Endothelial cell of umbilical vein (primary cell): ENCODE measurements around the gene HMG20B. TPM values are rescaled to one million over a fixed set of nuclear protein-coding genes. Genes with fewer than 3 reads are reported as not detected.

Experiments
- BruUV-seq: library from RNA; stranded (reverse); fragments of 400-500 nt; replicated peaks from 2 replicates; lab custom pipeline; 2021; lab: Mats Ljungman, UMichigan
- CTCF ChIA-PET: fragments of 300-600, 350-600 bp; sonication (Branson Sonifier 250); formaldehyde crosslinking; loops from one replicate; lab custom pipeline; 2021; ENCODE audit warnings: antibody characterized with exemption, inconsistent platforms; lab: Charles Lee
- POLR2A ChIA-PET: fragments of 300-600, 350-600 bp; sonication (Branson Sonifier 250); formaldehyde crosslinking; loops from one replicate; lab custom pipeline; 2021; ENCODE audit warnings: antibody characterized with exemption, inconsistent platforms; lab: Charles Lee
- DNase-seq: peaks from one replicate; pipeline ENCODE4 v3.0.0-alpha.2; 2011; ENCODE audit warnings: low read depth, low spot score
- FAIRE-seq: peaks from 2 replicates; lab custom pipeline; 2011; peaks lifted over from hg19 to GRCh38; lab: Jason Lieb, UNC
- H2AFZ ChIP-seq: 2 replicates; pipeline ENCODE4 v1.6.0; 2012; ENCODE audit warnings: low read depth, low read length, control low read depth, inconsistent platforms
- H3K27ac ChIP-seq: 2 replicates; pipeline ENCODE4 v1.5.1; 2011; ENCODE audit warnings: low read depth, mild to moderate bottlenecking, control low read depth, low read length, moderate library complexity; ENCODE audit not compliant: insufficient read depth
- H3K27me3 ChIP-seq, 2 experiments: 2 replicates each; pipeline versions ENCODE4 v1.6.0 to v1.6.1; 2011; ENCODE audit warnings: low read length in 2 of 2, mixed read lengths in 1 of 2; ENCODE audit not compliant: control insufficient read depth in 2 of 2, insufficient read depth in 2 of 2
- H3K36me3 ChIP-seq, 2 experiments: 2 replicates in 1 of 2; 3 replicates in 1 of 2; pipeline ENCODE4 v1.5.1; 2011; ENCODE audit warnings: low read length in 2 of 2, mild to moderate bottlenecking in 1 of 2, moderate library complexity in 1 of 2; ENCODE audit not compliant: control insufficient read depth in 2 of 2, insufficient read depth in 2 of 2; ENCODE audit errors: extremely low read depth in 1 of 2
- H3K4me1 ChIP-seq: 3 replicates; pipeline ENCODE4 v1.5.1; 2011; ENCODE audit warnings: mild to moderate bottlenecking, low read length; ENCODE audit not compliant: control insufficient read depth, insufficient read depth; ENCODE audit errors: extremely low read depth
- H3K4me2 ChIP-seq: 2 replicates; pipeline ENCODE4 v1.6.1; 2011; ENCODE audit warnings: low read length, control low read depth, mixed read lengths; ENCODE audit not compliant: insufficient read depth
- H3K4me3 ChIP-seq, 3 experiments: fragments of 200-600 bp in 1 of 3; sonication (generic), shearing (Covaris generic) in 1 of 3; replicated peaks in 1 of 3; 2 replicates each; pipeline ENCODE4 v1.5.1; 2011 to 2016; ENCODE audit warnings: control low read depth in 3 of 3, low read length in 3 of 3, mild to moderate bottlenecking in 2 of 3, inconsistent platforms in 1 of 3, low read depth in 1 of 3, moderate library complexity in 1 of 3; ENCODE audit not compliant: insufficient read depth in 1 of 3
- H3K79me2 ChIP-seq: 2 replicates; pipeline ENCODE4 v1.6.0; 2012; ENCODE audit warnings: low read length, inconsistent platforms; ENCODE audit not compliant: control insufficient read depth, insufficient read depth
- H3K9ac ChIP-seq: replicated peaks from 2 replicates; pipeline ENCODE3; 2011; ENCODE audit warnings: low read length, control low read depth; ENCODE audit not compliant: insufficient read depth; ENCODE audit errors: extremely low read depth
- H3K9me1 ChIP-seq: replicated peaks from 3 replicates; pipeline ENCODE4 v1.6.0; 2011; ENCODE audit warnings: mild to moderate bottlenecking, low read length; ENCODE audit not compliant: control insufficient read depth, insufficient read depth; ENCODE audit errors: extremely low read depth
- H3K9me3 ChIP-seq: replicated peaks from 2 replicates; pipeline ENCODE4 v1.5.1; 2012; ENCODE audit warnings: low read length, inconsistent platforms; ENCODE audit not compliant: control insufficient read depth, insufficient read depth
- H4K20me1 ChIP-seq: replicated peaks from 2 replicates; pipeline ENCODE3; 2011; ENCODE audit warnings: mild to moderate bottlenecking, low read length; ENCODE audit not compliant: control insufficient read depth, insufficient read depth; ENCODE audit errors: extremely low read depth
- CTCF ChIP-seq, 2 donors: IDR thresholded peaks; 1 replicate in 1 of 2; 2 replicates in 1 of 2; pipeline ENCODE4 v1.5.1; 2011; ENCODE audit warnings: low read length in 2 of 2, mild to moderate bottlenecking in 2 of 2, moderate library complexity in 2 of 2, control low read depth in 1 of 2, inconsistent platforms in 1 of 2, low read depth in 1 of 2; ENCODE audit not compliant: insufficient read depth in 1 of 2; ENCODE audit errors: extremely low read depth in 1 of 2
- EZH2 ChIP-seq: IDR thresholded peaks from 2 replicates; pipeline ENCODE4 v1.6.1; 2012; ENCODE audit warnings: borderline replicate concordance, low read depth, mild to moderate bottlenecking, moderate library complexity, low read length, inconsistent platforms; ENCODE audit not compliant: severe bottlenecking
- FOS ChIP-seq: IDR thresholded peaks from 2 replicates; pipeline ENCODE4 v1.6.1; 2011; ENCODE audit warnings: mild to moderate bottlenecking, low read length, moderate library complexity, borderline replicate concordance; ENCODE audit not compliant: insufficient read depth
- GATA2 ChIP-seq: IDR thresholded peaks from 2 replicates; pipeline ENCODE4 v1.7.0; 2011; ENCODE audit warnings: low read depth, mild to moderate bottlenecking, moderate library complexity, mixed read lengths, low read length; ENCODE audit not compliant: insufficient read length, insufficient read depth
- JUN ChIP-seq: IDR thresholded peaks from 2 replicates; pipeline ENCODE4 v1.6.1; 2011; ENCODE audit warnings: borderline replicate concordance, low read depth; ENCODE audit not compliant: insufficient read length, insufficient read depth
- MAX ChIP-seq: IDR thresholded peaks from 2 replicates; pipeline ENCODE4 v1.6.1; 2011; ENCODE audit not compliant: insufficient read depth, insufficient read length
- MYC ChIP-seq: IDR thresholded peaks from one replicate; pipeline ENCODE4 v1.6.1; 2011; ENCODE audit warnings: mild to moderate bottlenecking, low read depth, low read length
- POLR2A ChIP-seq: IDR thresholded peaks from 2 replicates; pipeline ENCODE4 v1.6.1; 2012; ENCODE audit warnings: low read depth, mild to moderate bottlenecking, control low read depth, low read length
- POLR2AphosphoS5 ChIP-seq: IDR thresholded peaks from 2 replicates; pipeline ENCODE4 v1.6.1; 2012; ENCODE audit warnings: low read depth, mild to moderate bottlenecking, control low read depth, low read length, moderate library complexity; ENCODE audit not compliant: insufficient read depth
- dilution Hi-C: fragments of 300-500 bp; cut with MboI; formaldehyde crosslinking; loops from one replicate; pipeline ENCODE4 v1.15.0; 2019; ENCODE audit warnings: low sequenced_read_pairs; ENCODE audit not compliant: extremely low pct_ligation_motif_present
- intact Hi-C: fragments of 100-400 bp; cut with micrococcal nuclease; formaldehyde crosslinking; loops from one replicate; pipeline ENCODE4 v1.10.0; 2022
- polyA plus RNA-seq, 4 experiments: library from polyadenylated mRNA; depleted of rRNA in 3 of 4; stranded (reverse) in 3 of 4; unstranded in 1 of 4; fragments of >200 nt; gene quantifications; 2 replicates each; pipeline versions ENCODE4 v1.2.1 to v1.2.3, GENCODE V29; 2011 to 2012; ENCODE audit warnings: missing spikeins in 1 of 4
- total RNA-seq: library from RNA; stranded (reverse); gene quantifications from 2 replicates; pipeline ENCODE4 v1.2.3, GENCODE V29; 2021

HMG20B gene
- total and polyA plus RNA-seq, 2 donors (not counting 3 experiments of a cell fraction or from before 2014, with no cell fraction given), result 53.2 to 98.2 TPM

- Histone ChIP-seq H3K27me3 (no peaks in the 10 kb centered on the region), H3K4me3 (no peak overlapping the region), H2AFZ (no peak overlapping the region), H3K9ac (no peak overlapping the region), H3K9me1 (no peaks in the 10 kb centered on the region), H3K36me3 (peaks cover 0 to 26% of the 10 kb centered on the region in 2 experiments), H3K27ac (no peak overlapping the region), H3K9me3 (no peaks in the 10 kb centered on the region), H4K20me1 (no peaks in the 10 kb centered on the region), H3K4me1 (no peaks in the 10 kb centered on the region), H3K79me2 (no peaks in the 10 kb centered on the region), H3K4me2 (no peak overlapping the region)
- intact Hi-C loops, result no loop called here
- BruUV-seq, result no TSS peak
- FAIRE-seq (no peak), DNase-seq (no peak)
- POLR2A ChIA-PET, result no interaction called here
- dilution Hi-C loops, result no loop called here
- TF ChIP-seq POLR2AphosphoS5, result no peak
- TF ChIP-seq GATA2, result no peak
- no peak for TF ChIP-seq FOS
- TF ChIP-seq POLR2A, result no peak
- no peak for TF ChIP-seq MYC
- CTCF ChIA-PET, result interaction anchor here (1.3 to 1.5 kb wide), 2 partner anchors 9 to 11 kb away, joined by 3 to 4 read pairs; no protein-coding TSS in a partner anchor
These were observed 35.1 kb upstream of the HMG20B start for GRCh38 chr19:3537438-3538240.

- Histone ChIP-seq H4K20me1 (no peaks in the 10 kb centered on the region), H3K4me3 (no peak overlapping the region), H3K4me1 (no peaks in the 10 kb centered on the region), H3K9me3 (no peaks in the 10 kb centered on the region), H3K9me1 (no peaks in the 10 kb centered on the region), H3K27me3 (no peaks in the 10 kb centered on the region), H3K79me2 (no peaks in the 10 kb centered on the region), H3K9ac (no peak overlapping the region), H3K36me3 (peaks cover 0 to 19% of the 10 kb centered on the region in 2 experiments), H3K27ac (no peak overlapping the region), H2AFZ (no peak overlapping the region), H3K4me2 (no peak overlapping the region)
- BruUV-seq, result no TSS peak
- dilution Hi-C loops, result no loop called here
- FAIRE-seq (no peak), DNase-seq (no peak)
- TF ChIP-seq EZH2 (no peak), POLR2A (no peak), JUN (no peak), GATA2 (no peak), MYC (no peak), MAX (no peak), CTCF (IDR thresholded peaks at IDR 0.05; ENCODE audit: extremely low read depth in 1 of 2, insufficient read depth in 1 of 2, low read depth in 1 of 2, low read length in 2 of 2) (no peak), FOS (no peak), POLR2AphosphoS5 (no peak)
- ChIA-PET POLR2A (no interaction called here), CTCF (interaction anchor here (0.7 to 1.5 kb wide), 3 partner anchors 9 to 234 kb away, joined by 3 read pairs; no protein-coding TSS in a partner anchor)
- intact Hi-C loops, result no loop called here
These were observed 34.4 kb upstream of the HMG20B start for GRCh38 chr19:3538258-3538929.
